GM18519 (cell line): ENCODE measurements around the gene SORBS1.

ENCODE experiments used
- ATAC-seq: cut with Tn5 transposase; IDR thresholded peaks from one replicate; pipeline ENCODE4 v1.9.1; 2021; ENCODE audit warnings: mild to moderate bottlenecking, moderate library complexity; ENCODE audit not compliant: unreplicated experiment, low FRiP score

Gene SORBS1

DNA sequence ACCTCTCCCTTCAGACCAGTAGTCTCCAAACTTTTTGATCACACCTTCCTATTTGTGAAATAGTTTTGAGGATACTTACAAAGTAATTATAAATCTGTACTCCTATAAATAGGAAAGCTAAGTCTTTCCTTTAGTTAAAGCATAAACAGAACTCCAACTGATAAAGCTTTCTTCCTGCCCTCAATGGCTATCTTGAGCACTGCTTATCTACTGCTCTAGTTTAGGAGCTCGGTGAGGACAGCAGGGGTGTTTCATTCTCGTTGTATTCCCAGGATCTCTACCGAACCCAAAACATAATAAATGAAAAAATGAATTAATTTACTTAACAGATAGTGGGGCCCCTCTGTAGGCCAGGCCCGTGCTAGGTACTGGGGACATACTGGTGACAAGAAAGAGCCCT lies 17.7 kb downstream of the SORBS1 start:
- ATAC-seq, result no peak

DNA sequence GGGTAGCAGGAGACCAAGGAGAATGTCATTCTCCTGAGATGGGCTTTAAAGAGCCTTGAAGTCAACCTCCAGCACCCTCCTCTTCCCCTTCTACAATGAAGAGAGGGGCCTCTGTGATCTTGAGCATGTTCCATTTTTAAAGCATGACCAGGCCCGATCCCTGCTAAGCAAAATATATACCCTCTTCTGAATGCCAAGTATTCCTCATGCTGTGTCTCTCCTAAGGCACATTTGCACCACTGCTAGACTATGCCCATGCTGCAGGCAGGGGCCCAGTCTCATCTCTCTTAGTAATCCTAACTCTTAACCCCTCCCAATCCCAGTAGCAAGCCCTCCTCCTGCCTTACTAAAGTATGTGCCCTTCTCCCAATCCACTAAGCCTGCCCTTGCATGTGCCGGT lies 18.4 kb downstream of the SORBS1 start:
- no peak for ATAC-seq

DNA sequence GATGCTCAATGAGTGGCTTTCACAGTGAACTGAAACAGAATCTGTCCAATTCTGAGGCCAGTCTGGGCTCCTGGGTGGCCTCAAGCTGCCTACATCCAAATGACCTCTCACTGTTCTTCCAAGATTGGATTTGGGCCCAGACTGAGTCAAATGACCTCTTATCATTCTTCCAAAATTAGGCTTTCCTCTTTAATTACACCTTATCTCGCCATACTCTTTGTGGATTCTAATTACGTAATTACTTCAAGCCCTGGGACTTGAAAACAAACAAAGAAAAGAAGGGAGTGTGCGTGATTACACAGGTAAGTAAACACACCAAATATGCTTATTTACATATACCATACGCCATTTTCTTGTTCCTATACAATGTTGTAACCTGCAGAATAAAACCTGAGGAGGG lies 18.8 kb downstream of the SORBS1 start:
- ATAC-seq, result no peak

DNA sequence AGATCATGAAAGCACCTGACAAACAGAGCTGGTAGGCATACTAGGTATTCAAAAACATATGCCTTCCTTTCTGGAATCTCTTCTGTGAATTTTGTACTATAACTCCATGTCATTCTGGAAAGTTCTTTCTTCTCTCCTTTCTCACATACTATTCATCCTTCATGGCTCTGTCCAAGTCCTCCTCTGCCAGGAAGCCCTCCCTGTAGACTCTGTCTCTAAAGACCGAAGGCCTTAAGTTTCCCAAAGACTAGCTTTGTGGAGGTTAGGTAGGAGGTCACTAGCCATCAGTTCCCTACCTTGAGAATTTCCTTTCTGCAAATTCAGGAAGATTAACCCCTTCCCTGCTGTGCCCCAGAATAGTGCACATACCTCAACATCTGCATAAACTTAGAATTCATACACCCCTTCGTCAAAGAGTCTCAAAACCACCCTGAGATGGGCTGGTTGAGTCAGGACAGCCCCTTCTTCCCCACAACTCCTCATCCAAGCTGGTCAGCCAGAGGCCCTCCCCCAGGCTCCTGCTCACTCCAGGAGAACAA lies 20.6 kb downstream of the SORBS1 start:
- ATAC-seq, result no peak

- no peak for ATAC-seq
Measured at GRCh38 chr10:95539560-95540284, 21.4 kb downstream of the SORBS1 start.

DNA sequence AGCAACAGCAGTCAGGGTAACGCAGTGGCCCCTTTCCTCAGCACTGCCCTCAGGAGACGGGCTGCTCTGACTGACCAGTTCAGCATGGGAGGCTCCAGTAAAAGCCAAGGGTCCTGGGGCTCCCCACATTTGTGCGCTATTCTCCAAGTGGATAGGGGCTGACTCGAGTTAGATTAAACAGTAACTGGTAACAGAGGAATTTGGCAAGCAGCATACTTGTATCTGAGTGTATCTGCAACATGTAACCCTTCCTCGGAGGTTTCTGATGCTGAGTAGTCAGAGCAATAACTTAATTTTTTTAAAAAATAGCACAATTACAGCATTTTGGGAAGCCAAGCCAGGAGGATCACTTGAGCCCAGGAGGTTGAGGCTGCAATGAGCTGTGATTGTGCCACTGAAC lies 22.8 kb downstream of the SORBS1 start:
- no peak for ATAC-seq

DNA sequence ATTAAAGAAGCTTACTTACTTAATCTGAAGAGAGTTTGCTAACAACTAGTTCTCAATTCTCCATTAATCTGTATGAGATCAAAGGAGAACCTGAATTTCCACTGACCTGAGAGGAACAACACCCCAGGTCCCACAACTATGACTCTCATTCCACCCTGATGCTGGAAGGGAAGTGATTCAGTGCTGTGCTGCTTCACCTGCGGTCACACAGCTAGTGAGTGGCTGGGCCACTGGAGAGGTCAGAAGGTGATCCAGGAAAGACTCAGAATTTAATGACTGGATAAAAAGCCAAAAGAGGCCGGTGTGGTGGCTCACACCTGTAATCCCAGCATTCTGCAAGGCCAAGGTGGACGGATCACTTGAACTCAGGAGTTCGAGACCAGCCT lies 23.6 kb downstream of the SORBS1 start:
- no peak for ATAC-seq

GRCh38 chr10:95536894-95537541 lies 24.2 kb downstream of the SORBS1 start:
- no peak for ATAC-seq

DNA sequence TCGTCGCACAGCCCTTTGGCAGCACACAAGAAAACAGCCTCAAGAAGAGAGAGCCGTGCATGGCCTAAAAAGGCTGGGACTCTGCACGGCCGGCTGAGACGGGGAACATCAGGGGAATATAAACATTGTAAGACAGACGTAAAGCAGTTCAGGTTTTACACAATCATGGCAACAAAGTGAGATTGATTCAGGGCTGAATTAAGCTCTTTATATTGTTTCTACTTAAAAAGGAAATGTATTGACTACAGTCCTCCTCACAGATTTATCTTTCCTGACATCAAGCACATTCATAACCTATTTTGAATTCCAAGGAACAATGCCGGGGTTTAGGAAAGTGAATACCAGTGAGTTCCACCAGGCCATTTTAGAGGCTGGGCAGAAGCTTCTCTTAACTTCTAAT lies 25.2 kb downstream of the SORBS1 start:
- ATAC-seq, result no peak

DNA sequence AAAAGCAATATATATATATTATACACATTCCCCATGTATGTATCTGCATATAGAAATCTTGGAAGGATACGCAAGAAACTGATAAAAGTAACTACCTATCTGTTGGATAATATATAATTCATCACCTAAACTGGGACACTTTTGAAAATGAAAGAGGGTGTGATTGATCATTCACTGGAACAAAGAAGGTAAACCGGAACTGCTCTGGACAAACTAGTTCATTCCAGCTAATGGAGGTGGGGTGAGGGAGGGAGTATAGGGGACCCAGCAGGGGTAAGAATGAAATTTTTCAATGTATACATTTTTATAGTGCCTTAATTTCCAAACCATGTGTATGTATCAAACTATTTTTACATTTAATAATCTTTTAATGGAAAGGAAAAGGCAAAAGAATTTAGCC lies 25.6 kb downstream of the SORBS1 start:
- ATAC-seq, result no peak

DNA sequence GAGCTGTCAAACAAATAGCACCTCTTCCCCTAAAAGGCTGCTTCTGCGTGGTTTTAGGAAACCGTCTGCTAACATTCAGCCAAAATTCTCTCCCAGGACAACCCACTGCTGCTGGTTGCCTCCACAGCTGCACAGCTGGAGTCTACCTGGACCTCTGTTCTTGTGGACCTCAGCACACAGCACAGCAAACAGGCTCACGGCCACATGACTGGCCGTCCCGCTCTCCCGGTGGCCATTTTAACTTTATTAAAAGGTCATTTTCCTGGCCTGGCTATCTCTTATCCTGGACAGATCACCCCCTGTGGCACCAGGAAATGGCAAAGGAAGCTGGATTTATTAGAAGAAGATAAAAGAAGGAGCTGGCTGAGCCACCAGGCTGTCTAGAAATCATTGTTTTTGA lies 27.6 kb downstream of the SORBS1 start:
- ATAC-seq, result no peak

DNA sequence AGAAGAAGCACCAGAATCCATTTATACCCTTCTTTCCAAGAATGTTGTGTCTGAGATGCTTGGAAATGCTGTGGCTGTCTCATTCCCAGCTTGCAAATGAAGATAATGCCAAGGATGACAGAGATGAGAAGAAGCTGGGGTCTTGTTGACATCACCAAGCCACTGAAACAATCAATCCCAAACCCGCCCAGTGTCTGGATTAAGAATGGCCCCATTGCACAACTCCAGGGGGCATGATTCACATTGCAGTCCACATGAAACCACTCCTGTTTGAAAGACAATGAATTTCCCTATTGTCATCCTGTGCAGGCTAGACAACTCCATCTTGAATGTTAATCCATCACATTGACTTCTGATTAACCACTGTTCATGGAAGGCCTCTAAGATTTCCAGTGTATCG lies 28.6 kb downstream of the SORBS1 start:
- no peak for ATAC-seq

DNA sequence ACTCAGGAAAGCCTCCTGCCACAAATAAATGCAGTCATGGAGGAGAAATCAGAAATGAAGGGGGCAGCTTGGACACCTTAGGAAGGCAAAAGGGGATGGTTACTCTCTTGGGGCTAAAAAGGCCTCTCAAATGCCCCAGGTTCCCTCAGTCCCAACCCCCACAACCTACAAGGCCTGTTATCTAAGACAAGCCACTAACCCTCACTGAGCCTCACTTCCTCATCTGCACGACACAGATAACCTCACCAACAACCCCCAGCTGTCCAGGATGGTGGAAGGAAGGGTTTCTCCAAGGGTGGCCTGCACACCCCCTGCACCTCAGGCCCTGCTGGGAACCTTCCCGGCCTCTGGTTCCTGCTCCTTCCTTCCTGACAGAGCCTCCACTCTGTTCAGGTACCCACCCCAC lies 29.2 kb downstream of the SORBS1 start:
- ATAC-seq, result no peak

DNA sequence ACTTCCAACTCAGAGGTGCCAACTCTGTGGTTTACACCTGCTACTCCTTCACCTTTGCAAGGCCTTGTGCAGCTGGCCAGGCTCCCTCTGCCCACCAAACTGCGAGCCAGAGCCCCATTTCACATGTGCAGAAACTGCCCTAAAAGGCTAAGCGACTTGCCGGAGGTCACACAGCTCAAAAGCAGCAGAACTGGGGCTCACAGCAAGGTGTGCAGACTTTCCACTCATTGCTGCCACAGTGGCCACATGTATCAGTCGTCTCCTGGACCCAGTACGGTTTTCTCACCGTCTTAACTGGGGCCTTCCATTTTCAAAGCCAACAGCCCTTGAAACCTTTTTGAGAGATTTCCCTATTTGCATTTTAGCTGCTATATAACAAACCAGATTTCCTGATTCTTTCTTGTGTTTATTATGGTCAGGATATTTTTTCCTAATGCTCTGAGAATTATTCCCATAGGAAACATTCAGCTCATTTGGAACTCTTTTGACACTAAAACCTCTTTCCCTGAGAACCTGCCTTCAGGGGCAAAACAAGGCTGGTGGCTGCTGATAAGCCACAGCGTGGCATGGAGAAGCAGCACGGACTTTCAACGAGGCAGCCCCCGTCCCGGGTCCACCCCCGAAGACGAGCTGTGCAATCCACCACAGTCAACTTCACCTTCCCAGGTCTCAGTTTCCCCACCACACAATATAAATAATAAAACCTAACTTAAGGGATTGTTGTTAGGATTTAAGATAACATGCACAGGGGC lies 29.9 kb downstream of the SORBS1 start:
- no peak for ATAC-seq

GRCh38 chr10:95530561-95530960 lies 30.6 kb downstream of the SORBS1 start:
- no peak for ATAC-seq

DNA sequence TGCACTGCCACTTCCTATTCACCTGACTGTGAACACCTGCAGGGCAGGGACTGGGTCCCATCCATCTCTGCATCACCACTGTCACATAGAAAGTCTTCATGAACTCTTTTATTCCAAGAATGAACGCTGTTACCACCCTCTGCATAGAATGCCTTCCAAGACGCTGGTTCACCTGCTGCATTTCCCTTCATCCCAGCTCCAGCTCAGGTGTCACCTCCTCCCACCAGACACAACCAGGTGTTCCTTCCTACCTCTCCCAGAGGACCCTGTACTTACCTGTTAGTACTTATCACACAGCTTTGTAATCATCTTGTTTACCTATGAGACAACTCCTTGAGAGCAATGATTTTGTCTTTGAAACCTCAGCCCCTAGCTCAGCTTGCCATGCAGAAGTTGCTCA lies 31.1 kb downstream of the SORBS1 start:
- no peak for ATAC-seq

DNA sequence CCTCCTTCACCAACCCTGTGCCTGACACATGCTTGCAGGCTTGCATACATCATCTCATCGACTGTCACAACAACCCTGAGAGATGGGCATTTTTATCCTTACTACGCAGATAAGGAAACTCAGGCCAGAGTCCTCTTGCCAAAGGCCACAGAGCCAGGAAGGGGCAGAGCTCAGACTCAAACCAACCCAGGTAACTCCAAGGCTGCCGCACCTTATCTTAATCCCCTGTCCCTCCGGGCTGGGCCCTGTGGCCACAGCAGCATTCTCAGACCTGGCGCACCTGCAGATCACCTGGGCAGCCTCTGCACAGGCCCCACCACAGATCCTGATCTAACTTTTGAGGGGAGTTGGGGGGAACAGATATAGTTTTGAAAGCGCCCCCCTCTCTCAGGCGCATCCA lies 35.1 kb downstream of the SORBS1 start:
- no peak for ATAC-seq

DNA sequence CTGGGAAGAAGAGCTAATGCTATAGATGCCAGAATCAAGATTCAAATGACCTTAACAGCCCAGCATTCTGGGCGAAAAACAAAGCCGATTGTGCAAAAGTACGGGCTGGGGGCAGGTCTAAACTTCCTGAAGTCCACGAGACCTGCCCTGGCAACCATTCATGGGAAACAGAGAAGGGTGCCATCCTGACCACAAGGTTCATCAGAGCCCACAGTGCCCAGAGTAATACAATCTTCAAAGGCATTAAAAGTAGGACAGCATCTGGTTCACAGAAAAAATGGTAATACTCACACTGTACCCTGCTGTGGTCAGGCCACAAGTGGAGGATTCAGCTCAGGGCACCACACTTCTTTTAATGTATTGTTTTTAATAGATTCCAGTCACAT lies 36.1 kb downstream of the SORBS1 start:
- no peak for ATAC-seq

- no peak for ATAC-seq
Measured at GRCh38 chr10:95524358-95525032, 36.7 kb downstream of the SORBS1 start.

DNA sequence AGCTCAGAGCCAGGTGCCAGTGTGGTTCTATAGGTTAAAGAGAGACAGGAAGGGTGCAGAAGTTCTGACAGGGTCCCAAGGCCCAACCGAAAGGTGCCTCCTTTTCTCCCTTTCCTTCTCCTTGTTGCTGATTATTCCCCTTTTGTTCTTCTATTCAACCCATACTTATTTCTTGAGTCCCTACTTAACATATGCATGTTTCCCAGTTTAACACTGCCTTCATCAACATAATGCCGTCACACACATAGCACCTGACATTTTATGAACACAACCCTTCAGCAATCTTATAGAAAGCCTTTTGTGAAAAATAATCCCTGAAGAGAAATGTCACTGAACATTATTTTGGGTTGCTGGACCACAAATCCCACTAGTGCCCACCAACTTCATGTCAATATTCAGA lies 39.1 kb downstream of the SORBS1 start:
- ATAC-seq, result no peak

DNA sequence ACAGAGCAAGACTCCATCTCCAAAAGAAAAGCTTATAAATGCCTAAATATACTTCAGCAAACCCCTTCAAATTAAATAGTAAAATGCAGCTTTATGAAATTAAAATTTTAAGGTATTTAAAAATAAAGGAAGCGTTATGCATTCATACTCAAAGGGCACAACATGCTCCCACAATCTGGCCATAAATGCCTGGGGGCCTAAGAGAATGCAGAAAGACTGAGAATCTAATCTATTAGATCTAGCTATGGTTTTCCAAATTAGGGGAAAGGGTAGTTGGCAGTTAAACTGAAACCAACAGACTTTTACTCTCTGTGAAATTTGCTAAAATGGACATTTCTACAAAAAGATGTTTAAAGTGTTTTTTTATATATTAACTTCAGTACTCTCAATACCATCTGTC lies 40.6 kb downstream of the SORBS1 start:
- no peak for ATAC-seq
